Colon (tissue), 2 donors: ENCODE results near the gene C1orf21.

Experiments used
- FAIRE-seq: peaks from 2 replicates; lab custom pipeline; 2012; peaks lifted over from hg19 to GRCh38; lab: Jason Lieb, UNC
- donor health status: control.
- donor health status: control.

Gene C1orf21

DNA sequence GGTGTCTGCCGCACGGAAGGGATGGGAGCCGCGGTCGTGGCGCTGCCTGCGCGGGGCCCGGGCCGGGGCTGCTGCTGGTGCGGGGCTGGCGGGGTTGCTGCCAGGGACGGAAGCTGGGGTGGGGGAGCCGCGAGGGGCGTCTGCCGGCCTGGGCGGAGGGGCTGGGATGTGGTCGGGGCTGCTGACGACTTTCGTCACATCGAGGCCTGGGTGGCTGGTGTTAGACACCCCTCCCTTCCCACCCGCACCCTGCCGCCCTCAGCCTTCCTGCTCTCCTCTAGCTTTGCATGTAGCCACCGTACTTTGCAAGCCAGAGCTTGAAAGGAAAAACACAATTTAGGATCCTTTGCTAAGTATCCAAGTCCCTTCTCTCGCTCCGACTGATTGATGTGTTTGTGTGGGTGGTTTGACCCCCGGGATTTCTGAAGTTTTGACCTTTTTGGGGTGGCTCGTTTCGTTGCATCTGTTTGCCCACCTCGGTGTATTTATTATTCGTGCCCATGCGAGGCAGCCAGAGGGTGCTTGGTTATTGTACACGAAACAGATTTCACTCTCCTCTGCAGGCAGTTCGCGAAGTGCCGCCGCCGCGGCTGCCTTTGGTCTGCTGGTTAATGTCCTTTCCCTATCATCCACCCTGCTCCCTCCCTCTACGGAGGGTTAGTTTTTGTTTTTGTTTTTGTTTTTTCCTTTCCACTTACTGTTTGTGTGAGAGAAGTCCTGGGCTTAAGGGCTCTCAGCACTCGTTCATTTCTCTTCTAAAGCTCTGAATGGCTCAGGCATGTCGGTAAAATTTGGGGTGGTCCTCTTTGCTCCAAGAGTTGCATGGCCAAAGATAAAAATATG lies 868 bp downstream of the C1orf21 start:
- no peak for FAIRE-seq

DNA sequence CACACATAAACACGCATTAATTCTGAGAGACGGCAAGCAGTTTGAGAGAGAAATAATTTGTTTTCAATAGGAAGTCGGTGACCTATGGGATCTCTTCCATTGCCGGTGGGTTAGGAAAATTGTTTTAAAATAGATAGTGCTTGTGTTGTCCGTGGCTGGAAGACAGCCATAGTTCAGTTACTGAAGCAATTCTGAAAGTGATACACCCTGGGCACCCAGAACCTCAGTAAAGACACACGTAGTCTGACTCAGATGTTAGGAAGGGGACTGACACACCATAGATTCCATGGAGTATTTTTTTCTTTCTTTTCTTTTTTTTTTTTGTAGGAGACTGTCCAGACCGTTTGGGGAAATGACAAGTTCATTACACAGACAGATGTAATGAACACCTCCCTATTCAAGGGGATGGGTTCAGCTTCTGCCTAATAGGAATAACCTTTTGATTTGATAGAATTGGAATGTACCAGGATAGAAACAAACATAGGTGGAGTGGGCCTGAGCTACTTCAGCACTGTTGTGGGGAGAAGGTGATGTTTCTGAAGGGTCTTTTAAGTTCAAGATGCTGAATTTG lies 1.6 kb downstream of the C1orf21 start:
- no peak for FAIRE-seq

DNA sequence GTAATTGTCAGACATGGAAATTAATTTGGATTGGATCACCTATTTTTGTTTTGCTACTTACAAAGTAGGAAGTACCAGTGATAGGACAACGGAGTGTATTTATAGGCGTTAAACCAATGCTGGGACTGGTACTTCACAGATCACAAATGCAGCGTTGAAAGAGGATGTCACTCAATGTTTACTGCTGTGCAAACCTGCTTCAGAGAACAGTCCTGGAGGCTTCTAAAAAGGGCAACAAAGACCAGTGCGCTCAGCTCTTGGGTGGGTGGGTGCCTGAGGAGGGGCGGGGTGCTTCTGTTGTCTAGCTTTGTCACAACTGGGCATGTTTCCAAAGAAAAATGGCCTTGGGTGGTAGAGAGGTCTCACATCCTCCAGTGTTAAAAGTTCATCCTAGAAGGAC lies 2.1 kb downstream of the C1orf21 start:
- no peak for FAIRE-seq

DNA sequence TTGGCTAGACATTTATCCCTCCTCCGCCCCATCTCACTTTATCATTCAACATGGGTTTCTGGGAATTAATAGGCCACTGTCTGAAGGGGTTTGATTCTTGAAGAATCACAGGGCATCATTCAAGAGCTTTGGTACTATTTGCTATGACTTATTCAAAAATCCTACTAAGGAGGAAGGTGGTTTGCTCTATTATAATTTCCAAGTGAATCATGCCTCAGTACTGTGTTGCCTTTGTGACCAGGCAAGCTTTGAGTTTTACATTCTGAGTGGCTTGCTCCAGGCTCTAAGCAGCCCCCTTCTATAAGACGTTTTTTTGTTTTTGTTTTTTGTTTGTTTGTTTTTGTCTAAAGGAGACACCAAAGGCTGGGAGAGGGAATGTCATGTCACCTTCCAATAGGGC lies 2.6 kb downstream of the C1orf21 start:
- no peak for FAIRE-seq

DNA sequence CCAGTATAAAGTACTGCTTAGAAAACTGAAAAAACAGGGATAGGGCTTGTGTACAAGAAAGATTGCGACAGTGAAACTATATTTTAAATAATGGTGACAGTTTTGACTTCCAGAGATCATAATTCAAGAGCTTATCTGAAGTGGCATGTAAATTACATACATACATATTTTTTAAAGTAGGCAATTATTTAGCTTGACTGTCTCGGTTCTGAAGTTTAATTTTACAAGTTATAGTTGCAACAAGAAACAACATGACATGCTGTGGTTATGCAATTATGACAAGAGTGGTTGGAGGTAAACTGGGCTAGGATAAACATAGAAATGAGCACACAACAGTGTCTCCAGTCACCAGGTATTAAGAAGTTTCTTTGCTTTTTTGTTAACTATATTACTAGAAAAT lies 4.1 kb downstream of the C1orf21 start:
- FAIRE-seq = no peak

DNA sequence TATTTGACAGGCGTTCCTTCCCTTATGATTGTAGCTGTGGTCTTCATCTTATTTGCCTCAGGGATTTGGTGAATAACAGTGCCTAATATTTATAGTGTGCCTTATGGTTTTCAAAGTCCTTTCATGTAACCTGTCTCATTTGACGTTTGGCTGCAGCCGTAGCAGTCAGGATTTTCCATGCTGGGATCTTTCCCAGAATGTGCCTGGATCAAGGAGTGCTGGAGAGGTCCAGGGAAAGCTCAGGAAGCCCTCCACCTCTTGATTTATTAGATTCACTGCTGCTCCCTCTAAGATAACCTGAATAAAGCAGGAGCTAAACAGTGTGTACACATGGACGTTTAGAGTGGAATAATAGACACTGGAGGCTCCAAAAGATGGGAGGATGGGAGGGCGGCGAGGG lies 5.2 kb downstream of the C1orf21 start:
- no peak for FAIRE-seq

DNA sequence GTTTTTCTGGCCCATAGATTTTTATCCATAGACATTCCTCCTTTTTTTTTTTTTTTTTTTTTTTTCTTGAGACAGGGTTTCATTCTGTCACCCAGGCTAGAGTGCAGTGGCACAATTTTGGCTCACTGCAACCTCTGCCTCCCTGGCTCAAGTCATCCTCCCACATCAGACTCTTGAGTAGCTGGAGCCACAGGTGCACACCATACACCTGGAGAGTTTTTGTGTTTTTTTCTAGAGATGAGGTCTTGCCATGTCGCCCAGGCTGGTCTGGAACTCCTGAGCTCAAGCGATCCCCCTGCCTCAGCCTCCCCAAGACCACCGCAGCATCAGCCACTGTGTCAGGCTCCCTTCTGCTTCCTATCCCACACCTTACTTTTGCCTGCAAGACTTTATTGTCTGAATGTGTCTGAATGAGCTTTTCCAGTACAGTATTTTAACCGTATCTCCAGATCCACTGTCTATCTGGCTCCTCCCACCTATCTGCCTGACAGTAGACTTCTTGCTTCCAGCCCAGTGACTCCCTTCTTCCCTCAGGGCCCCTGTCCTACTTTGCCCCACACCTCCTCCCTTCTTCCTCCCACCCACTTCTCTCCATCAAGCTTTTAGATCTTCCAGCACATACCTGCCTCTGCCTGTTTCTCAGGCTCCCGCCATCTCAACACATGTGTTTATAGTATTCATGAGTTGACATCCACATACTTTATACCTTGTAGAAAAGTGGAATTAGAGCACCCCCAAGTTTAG lies 6.1 kb downstream of the C1orf21 start:
- no peak for FAIRE-seq

DNA sequence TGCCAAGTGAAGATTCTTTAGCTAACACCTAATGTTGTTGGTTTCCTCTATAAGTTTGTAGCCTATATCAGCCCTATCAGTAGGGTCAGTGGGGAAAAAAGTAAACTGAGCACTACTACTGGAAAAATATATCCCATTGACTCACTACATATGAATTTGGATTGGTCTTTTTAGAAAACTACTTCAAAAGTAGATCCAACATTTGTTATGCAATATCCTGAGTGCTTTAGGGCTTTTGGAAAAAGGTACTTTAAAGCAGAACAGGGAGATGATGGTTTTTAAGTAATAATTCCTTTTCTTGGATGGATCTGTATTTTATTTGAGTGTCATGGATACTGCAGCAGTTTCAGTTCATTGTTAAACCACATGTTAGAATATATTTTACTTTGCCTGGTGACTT lies 7.1 kb downstream of the C1orf21 start:
- FAIRE-seq = no peak

DNA sequence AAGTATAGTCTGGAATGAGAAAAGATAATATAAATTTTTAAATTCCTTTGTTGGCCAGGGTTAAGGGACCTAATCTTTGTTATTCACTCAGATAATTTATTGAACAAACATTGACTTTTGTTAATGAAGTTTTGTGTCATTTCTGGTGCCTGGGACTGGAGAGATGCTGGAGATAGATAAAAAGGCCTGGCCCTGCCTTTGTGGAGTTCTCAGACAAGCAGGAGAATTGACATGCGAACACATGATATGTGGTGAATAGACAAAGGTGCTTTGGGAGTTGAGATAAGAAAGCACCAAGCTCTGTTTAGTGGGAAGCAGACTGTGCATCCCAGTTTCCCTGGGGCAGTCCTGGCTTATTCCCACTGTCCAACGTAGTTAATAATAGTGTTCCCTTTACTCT lies 8.5 kb downstream of the C1orf21 start:
- FAIRE-seq = no peak

DNA sequence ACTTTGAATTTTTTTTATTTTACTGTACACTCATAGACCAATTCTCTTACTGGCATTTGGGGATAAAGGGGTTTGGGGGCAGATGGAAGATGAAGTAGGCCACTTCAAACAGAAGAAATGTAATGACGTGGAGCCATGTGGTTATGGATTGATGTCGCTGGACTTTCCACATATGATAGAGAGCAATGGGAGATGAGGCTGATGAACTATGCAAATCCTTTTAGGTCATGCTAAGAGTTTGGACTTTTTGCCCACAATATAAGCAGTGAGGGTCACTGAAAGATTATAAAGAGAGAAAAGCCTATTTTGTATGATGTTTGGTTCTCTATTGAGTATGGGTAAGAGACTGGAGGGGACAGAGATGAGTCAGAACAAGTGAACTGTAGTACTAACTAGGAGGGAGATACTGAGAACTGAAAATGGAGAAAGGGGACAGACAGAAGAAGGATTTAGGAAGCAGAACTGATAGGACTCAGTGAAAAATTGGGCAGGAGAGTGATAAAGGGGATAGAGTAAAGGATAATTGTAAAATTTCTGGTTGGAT lies 9.2 kb downstream of the C1orf21 start:
- FAIRE-seq = no peak

DNA sequence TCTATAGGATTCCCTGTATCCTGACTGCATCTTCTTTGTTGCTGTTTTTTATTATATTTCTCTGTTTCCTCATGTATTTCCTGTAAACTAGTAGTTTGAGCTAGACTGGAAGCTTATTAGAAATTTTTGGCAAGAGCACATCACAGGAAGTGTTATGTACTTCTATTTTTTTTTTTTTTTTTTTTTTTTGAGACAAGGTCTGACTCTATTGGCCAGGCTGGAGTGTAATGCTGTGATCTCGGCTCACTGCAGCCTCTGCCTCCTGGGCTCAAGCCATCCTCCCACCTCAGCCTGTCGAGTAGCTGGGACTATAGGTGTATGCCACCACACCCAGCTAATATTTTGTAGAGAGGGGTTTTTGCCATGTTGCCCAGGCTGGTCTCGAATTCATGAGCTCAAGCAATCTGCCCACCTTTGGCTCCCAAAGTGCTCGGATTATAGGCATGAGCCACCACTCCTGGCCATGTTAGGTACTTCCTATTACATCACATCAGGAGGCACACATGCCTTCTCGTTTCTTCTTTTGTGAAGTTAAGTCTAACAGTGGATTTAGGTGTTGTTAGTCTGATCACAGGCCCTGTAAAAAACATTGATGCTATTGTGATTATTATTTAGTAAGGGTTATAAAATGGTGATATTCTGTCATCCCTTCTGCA lies 12.5 kb downstream of the C1orf21 start:
- no peak for FAIRE-seq

DNA sequence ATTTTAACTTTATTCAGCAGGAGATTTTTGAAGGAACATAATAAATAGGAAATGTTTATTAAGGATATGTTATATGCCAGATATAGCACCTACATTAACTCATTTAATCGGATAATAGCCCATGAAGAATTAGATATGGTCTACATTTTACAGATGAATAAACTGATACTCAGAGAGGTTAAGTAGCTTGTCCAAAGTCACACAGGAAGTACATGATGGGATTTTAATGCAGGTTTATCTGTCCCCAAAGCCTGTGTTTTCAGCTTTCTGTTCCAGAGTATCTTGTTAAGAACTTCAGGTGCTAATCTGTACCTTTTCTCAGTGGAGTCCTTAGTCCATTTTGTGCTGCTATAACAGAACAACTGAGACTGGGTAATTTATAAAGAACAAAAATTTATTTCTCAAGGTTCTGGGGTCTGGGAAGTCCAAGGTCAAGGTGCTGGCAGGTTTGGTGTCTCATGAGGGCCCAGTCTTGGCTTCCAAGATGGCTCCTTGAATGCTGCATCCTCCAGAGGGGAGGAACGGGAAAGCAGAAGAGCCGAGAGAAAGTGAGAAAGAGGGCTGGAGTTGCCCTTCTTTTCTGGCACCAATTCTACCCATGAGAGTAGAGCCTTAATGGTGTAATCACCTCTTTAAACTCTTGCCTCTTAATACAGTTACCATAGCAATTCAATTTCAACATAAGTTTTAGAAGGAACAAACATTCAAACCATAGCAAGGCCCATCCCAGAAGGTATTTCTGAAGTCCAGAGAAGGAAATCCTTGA lies 17.3 kb downstream of the C1orf21 start:
- FAIRE-seq = no peak

DNA sequence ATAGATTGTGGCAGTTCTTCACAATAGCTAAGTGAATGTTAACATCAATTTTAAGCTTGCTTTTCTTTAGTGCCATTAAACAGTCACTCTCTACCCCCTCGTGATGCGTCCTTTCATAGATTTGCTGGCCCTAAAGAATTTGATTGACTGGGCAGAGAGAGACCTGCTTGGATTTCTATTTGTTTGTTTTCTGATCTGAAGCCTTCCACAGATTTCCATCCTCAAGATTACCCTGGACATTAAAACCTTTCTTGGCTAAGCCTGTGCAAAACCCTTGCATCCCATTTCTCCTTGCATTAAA lies 17.8 kb downstream of the C1orf21 start:
- no peak for FAIRE-seq

DNA sequence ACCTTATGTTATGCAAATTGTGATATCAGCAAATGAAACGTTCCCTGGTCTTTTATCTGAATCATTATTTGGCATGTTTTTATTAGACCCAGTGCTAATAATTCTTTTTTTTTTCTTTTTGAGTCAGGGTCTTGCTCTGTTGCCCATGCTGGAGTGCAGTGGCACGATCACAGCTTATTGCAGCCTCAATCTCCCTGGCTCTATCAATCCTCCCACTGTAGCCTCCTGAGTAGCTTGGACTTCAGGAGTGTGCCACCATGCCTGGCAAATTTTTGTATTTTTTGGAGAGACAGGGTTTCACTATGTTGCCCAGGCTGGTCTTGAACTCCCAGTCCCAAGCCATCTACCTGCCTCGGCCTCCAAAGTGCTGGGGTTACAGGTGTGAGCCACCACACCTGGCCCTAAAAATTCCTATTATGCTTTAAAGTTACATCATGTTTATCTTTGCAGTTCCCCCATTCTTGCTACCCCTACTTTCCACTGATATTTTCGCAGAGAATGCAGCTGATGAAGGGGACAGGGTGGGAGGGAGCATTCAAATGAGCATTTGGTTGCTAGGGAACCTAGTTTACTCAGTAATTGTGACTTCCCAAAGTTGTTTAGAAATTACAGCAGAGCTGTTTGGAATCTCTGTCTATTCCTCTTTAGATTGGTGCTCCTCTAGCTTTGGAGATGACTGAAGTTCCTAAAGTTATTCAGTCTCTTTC lies 18.4 kb downstream of the C1orf21 start:
- FAIRE-seq = no peak

DNA sequence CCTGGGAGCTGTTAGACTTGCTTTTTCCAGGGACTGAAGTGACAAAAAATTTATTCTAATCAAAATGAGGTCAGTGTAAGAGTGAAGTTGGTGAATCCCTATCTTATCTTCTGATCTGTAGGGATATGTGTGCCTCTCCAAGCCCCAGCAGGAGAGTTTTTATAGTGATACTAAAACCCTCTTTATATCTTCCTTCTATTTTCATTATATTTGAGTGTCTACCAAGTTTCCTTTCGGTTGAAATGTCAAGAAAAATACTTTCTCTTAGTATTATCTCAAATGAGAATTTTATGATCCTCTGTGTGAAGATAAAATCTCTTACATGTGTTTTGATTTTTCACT lies 18.9 kb downstream of the C1orf21 start:
- FAIRE-seq = no peak

DNA sequence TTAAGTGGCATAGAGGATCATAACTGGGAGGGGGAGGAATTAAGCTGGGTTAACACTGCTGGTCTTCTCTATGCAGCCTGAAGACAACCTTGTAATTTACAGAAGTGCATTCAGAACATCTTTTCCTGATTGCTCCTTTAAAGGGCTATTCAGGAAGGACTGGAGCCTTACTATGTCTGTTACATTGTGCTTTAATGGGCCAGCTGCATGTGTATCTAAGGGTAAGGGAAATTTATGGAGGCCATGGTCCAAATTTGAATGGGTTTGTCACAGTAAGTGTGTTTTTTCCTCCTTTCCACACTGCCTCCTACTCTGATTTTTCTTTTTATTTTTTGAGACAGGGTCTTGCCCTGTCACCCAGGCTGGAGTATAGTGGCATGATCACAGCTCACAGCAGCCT lies 19.6 kb downstream of the C1orf21 start:
- FAIRE-seq = no peak

DNA sequence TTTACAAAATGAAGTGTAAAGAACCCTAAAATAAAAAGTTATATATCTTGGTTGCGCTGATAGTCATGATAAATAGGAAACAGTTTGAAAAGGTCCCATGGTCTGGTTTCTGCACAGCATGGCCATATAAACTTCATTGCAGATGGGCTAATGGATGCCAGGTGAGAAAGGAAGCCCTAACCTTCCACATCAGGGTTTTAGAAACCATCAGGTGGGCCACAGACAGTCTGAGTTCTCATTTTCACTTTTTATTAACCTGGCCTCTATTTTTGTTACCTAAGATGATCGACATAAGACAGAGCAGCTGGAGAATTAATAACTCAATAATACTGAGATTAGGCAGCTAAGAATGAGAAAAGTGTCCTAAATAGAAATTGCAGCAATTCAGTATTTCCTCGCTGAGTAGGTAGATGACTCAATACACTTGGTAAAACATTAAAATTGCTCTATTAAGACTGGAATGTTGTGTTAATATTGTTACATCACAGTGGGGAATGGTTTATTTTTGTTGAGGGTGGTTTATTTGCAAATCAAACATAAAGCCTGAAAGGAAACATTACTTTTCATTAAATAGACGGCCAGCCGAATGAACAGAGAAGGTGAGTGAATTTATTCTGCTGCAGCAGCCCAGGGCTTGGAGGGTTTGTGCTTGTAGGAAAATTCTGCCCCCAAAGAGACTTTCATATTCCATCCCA lies 21.1 kb downstream of the C1orf21 start:
- FAIRE-seq = no peak

DNA sequence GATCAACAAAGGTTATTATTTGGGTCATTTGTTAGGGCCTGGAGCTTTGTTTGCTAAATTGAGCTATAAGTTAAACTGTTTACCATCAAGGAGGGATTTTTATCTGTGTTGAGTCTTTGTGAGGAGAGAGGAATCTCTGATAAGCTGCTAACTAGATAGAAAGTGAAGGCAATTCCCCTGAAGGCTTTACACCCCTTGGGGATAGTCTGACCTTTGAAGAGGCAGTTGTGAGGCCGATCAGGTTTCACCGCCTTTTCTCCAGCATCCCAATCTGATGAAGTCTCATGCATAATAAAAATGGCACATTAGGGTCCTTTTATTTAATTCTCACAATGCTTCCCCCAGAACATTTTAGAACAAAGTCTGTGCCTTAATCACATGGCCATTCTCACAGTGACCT lies 21.8 kb downstream of the C1orf21 start:
- no peak for FAIRE-seq

DNA sequence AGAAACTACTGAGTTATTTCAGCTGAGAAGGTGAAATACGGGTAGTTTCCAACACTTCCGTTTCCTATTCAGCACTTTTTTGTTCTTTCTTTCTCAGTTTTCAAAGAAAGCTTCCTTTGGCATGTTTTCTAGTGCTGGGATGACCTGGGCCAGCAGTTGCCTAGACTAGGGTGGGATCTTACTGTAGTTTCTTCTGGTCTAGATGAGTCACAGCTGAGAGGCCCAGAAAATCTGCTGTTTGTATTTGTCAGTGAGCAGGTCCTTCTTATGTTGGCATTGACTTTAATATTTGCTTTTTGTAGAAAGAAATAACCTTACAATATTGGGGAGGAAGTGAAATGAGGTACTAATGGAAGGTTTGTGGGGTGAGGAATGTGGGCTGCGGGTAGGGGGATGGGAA lies 22.2 kb downstream of the C1orf21 start:
- no peak for FAIRE-seq

DNA sequence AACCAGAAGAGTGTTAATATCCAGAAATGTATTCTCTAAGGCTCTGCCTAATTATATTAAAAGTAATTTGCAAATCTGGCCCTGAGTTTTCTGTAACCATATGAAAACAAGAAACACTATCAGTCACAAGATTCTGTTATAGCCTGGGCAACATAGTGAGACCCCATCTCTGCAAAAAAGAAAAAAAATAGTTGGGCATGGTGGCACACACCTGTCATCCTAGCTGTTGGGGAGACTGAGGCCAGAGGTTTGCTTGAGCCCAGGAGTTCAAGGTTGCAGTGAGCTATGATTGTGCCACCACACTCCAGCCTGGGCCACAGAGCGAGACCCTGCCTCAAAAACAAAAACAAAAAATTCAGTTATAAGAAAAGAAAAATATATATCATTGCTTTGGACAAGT lies 25.6 kb downstream of the C1orf21 start:
- no peak for FAIRE-seq

DNA sequence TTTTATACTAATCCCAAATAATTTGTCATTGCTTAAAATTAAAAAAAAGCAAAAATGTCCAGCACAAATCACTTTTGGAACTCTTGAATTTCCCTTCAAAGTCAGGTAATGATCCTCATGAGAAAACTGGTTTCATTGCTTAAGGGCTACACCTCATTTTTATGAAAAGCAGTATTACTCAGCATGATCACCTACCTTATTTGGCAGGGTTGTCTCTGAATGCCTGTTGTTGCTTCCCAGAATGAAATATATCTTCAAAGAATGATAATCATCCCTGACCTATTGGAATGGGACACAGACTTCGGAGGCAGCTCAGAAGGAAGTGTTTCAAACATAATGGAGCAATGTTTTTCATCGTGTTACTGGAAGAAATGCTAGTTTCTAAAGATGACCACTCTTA lies 29.7 kb downstream of the C1orf21 start:
- FAIRE-seq = no peak
